GM23338 (cell line): ENCODE measurements around the gene CSH2. TPM values are rescaled to one million over a fixed set of nuclear protein-coding genes. Genes with fewer than 3 reads are reported as not detected.
"Not testable (repeated sequence)": the region's sequence is repeated elsewhere in the genome, so short reads cannot be mapped to it uniquely, and the experiment has no call there.

Source experiments
- ATAC-seq: fragments of 200-7000 bp; cut with Tn5 transposase; 3 replicates; pipeline ENCODE4 v1.9.1; 2020
- DNase-seq: peaks from one replicate; pipeline ENCODE4 v3.0.0-alpha.2; 2015; ENCODE audit warnings: low spot score
- H2AFZ ChIP-seq: fragments of 200-600 bp; sonication (generic); 2 replicates; pipeline ENCODE4 v1.8.0; 2016; ENCODE audit warnings: antibody characterized with exemption, mild to moderate bottlenecking, moderate library complexity
- H3F3A ChIP-seq: fragments of 200-600 bp; sonication (generic); replicated peaks from 2 replicates; pipeline ENCODE4 v1.8.0; 2017; ENCODE audit warnings: antibody characterized with exemption, mixed run types, low read depth
- H3K27ac ChIP-seq: fragments of 200-600 bp; sonication (generic); 2 replicates; pipeline ENCODE4 v1.6.1; 2016; ENCODE audit warnings: low read depth
- H3K27me3 ChIP-seq: fragments of 200-600 bp; sonication (generic); 2 replicates; pipeline ENCODE4 v1.8.0; 2016; ENCODE audit warnings: mild to moderate bottlenecking, mixed run types, moderate library complexity; ENCODE audit not compliant: insufficient read depth
- H3K36me3 ChIP-seq: fragments of 200-600 bp; sonication (generic); 2 replicates; pipeline ENCODE4 v1.8.0; 2016; ENCODE audit warnings: mild to moderate bottlenecking; ENCODE audit not compliant: insufficient read depth
- H3K4me1 ChIP-seq: fragments of 200-600 bp; sonication (generic); 2 replicates; pipeline ENCODE4 v1.8.0; 2016; ENCODE audit warnings: mild to moderate bottlenecking, moderate library complexity; ENCODE audit not compliant: insufficient read depth
- H3K4me2 ChIP-seq: fragments of 200-600 bp; sonication (generic); 2 replicates; pipeline ENCODE4 v1.7.1; 2017; ENCODE audit warnings: mixed run types
- H3K4me3 ChIP-seq: fragments of 200-600 bp; sonication (generic); 2 replicates; pipeline ENCODE4 v1.6.1; 2016; ENCODE audit warnings: mixed run types
- H3K79me2 ChIP-seq: fragments of 200-600 bp; sonication (generic); replicated peaks from 2 replicates; pipeline ENCODE4 v1.8.0; 2017; ENCODE audit warnings: mild to moderate bottlenecking; ENCODE audit not compliant: insufficient read depth
- H3K9me2 ChIP-seq: fragments of 200-600 bp; sonication (generic); 2 replicates; pipeline ENCODE4 v1.8.0; 2017; ENCODE audit not compliant: insufficient read depth
- H4K20me1 ChIP-seq: fragments of 200-600 bp; sonication (generic); replicated peaks from 2 replicates; pipeline ENCODE4 v1.8.0; 2017; ENCODE audit warnings: mild to moderate bottlenecking; ENCODE audit not compliant: insufficient read depth
- H3K27ac Mint-ChIP-seq: 2 replicates; pipeline ENCODE4 v1.8.0; 2020; ENCODE audit warnings: inconsistent platforms, mild to moderate bottlenecking, moderate library complexity, mixed read lengths
- H3K27me3 Mint-ChIP-seq: 3 replicates; pipeline ENCODE4 v1.8.0; 2022; ENCODE audit warnings: low read depth, mild to moderate bottlenecking, moderate library complexity, mixed read lengths, inconsistent platforms; ENCODE audit not compliant: insufficient read depth, poor library complexity
- H3K36me3 Mint-ChIP-seq: 3 replicates; pipeline ENCODE4 v1.8.0; 2021; ENCODE audit warnings: low read depth, mild to moderate bottlenecking, inconsistent platforms, moderate library complexity, mixed read lengths
- H3K4me1 Mint-ChIP-seq: 3 replicates; pipeline ENCODE4 v1.8.0; 2020; ENCODE audit warnings: mild to moderate bottlenecking, inconsistent platforms, mixed read lengths
- H3K4me3 Mint-ChIP-seq: 3 replicates; pipeline ENCODE4 v1.8.0; 2021; ENCODE audit warnings: moderate library complexity, mild to moderate bottlenecking, inconsistent platforms, mixed read lengths
- H3K9me3 Mint-ChIP-seq: 3 replicates; pipeline ENCODE4 v1.8.0; 2020; ENCODE audit warnings: moderate library complexity, mild to moderate bottlenecking, inconsistent platforms, mixed read lengths
- CTCF ChIP-seq, 2 experiments: fragments of 200-600 bp in 1 of 2; sonication (generic) in 1 of 2; conservative IDR thresholded peaks; 2 replicates each; pipeline versions ENCODE4 v1.5.1 to v1.6.1; 2016 to 2017; ENCODE audit warnings: antibody characterized with exemption in 2 of 2, low read depth in 2 of 2, mild to moderate bottlenecking in 2 of 2, moderate library complexity in 1 of 2
- ETS1 ChIP-seq: IDR thresholded peaks from 2 replicates; pipeline ENCODE4 v1.6.1; 2016; ENCODE audit warnings: antibody characterized with exemption
- EZH2phosphoT487 ChIP-seq: fragments of 200-600 bp; sonication (generic); IDR thresholded peaks from one replicate; pipeline ENCODE4 v1.8.1; 2018; ENCODE audit warnings: antibody characterized with exemption; ENCODE audit not compliant: unreplicated experiment
- NANOG ChIP-seq: IDR thresholded peaks from 2 replicates; pipeline ENCODE4 v1.6.1; 2016; ENCODE audit warnings: antibody characterized with exemption, borderline replicate concordance
- STAT1 ChIP-seq: IDR thresholded peaks from one replicate; pipeline ENCODE4 v1.6.1; 2016; ENCODE audit warnings: antibody characterized with exemption; ENCODE audit not compliant: unreplicated experiment
- polyA plus RNA-seq: library from polyadenylated mRNA; unstranded; fragments of >200 nt; fragmentation: Nextera tagmentation; extraction: Ambion mirVana; gene quantifications from 2 replicates; pipeline ENCODE4 v1.2.1, GENCODE V29; 2016
- total RNA-seq: library from RNA; depleted of rRNA; stranded (reverse); fragments of >200 nt; shearing (Covaris generic); gene quantifications from 2 replicates; pipeline ENCODE4 v1.2.3, GENCODE V29; 2014

CSH2 gene
- total and polyA plus RNA-seq, 2 experiments from 2014 or later: 0.37 TPM; not detected in 1

GRCh38 chr17:63919311-63919723, 45.8 kb upstream of the CSH2 start:
- Histone ChIP-seq H3K4me3 (no peak overlapping the region), H2AFZ (0 out of 2 replicates have a peak overlapping the region, but pooled peaks have one; percentile 86), H3K27me3 (no peaks in the 10 kb centered on the region), H3F3A (no peaks in the 10 kb centered on the region), H3K27ac (no peak overlapping the region), H3K4me1 (0 out of 2 replicates have a peak, but pooled peaks cover 4% of the 10 kb centered on the region), H3K36me3 (no peaks in the 10 kb centered on the region), H4K20me1 (no peaks in the 10 kb centered on the region), H3K9me2 (no peaks in the 10 kb centered on the region), H3K4me2 (no peak overlapping the region), H3K79me2 (no peaks in the 10 kb centered on the region)
- ATAC-seq (peak; percentile 96), DNase-seq (peak; percentile 82)
- H3K4me1 Mint-ChIP-seq: peaks cover 22% of the 10 kb centered on the region
- peak overlapping the region; percentile 39; the same call in 1 of the 3 replicates for H3K4me3 Mint-ChIP-seq
- peaks cover 25% of the 10 kb centered on the region for H3K27me3 Mint-ChIP-seq
- no peaks in the 10 kb centered on the region for H3K9me3 Mint-ChIP-seq
- H3K36me3 Mint-ChIP-seq: no peaks in the 10 kb centered on the region
- TF ChIP-seq CTCF (conservative IDR thresholded peaks at IDR 0.05; ENCODE audit: low read depth in 2 of 2): peak; percentile 84 to 92
- no peak for TF ChIP-seq STAT1
- TF ChIP-seq NANOG: no peak
- H3K27ac Mint-ChIP-seq: no peak overlapping the region

GRCh38 chr17:63918789-63919305, 45.4 kb upstream of the CSH2 start, which contains the start of gene GH1:
GH1 (minus strand) TSS chr17:63918839; CDS start chr17:63918776, 63 bp downstream.
- Mint-ChIP-seq H3K4me3 (peak within 1 kb of the TSS; percentile 50; the same call in 2 of the 3 replicates), H3K4me1 (peaks cover 22% of the 10 kb centered on the region), H3K27me3 (peaks cover 25% of the 10 kb centered on the region)
- DNase-seq, H3K27me3 ChIP-seq, H3K9me2 ChIP-seq, H3K79me2 ChIP-seq, H3K36me3 ChIP-seq, H3K27ac ChIP-seq, H4K20me1 ChIP-seq, H3K36me3 Mint-ChIP-seq, H3K4me1 ChIP-seq, ATAC-seq, H3F3A ChIP-seq, H3K9me3 Mint-ChIP-seq, H3K27ac Mint-ChIP-seq: not testable (repeated sequence)
- Histone ChIP-seq H3K4me2 (peak within 1 kb of the TSS; percentile 79), H2AFZ (peak within 1 kb of the TSS; percentile 87), H3K4me3 (peak within 1 kb of the TSS; percentile 54)

- peak overlapping the region; percentile 87; the same call in 1 of the 2 replicates for H2AFZ ChIP-seq
- Mint-ChIP-seq H3K36me3 (no peaks in the 10 kb centered on the region), H3K4me3 (peak overlapping the region; percentile 50; the same call in 2 of the 3 replicates), H3K27me3 (peaks cover 25% of the 10 kb centered on the region), H3K4me1 (peaks cover 22% of the 10 kb centered on the region), H3K9me3 (no peaks in the 10 kb centered on the region), H3K27ac (no peak overlapping the region)
- H4K20me1 ChIP-seq: no peaks in the 10 kb centered on the region
- H3K27ac ChIP-seq: no peak overlapping the region
- H3K9me2 ChIP-seq: no peaks in the 10 kb centered on the region
- no peaks in the 10 kb centered on the region for H3K27me3 ChIP-seq
- TF ChIP-seq CTCF (conservative IDR thresholded peaks at IDR 0.05; ENCODE audit: low read depth in 2 of 2) (peak in 1 of 2 experiments; percentile 49; a peak in 2 of 4 replicates), ETS1 (no peak), EZH2phosphoT487 (no peak), STAT1 (no peak)
- H3K4me1 ChIP-seq: 0 out of 2 replicates have a peak, but pooled peaks cover 4% of the 10 kb centered on the region
- no peaks in the 10 kb centered on the region for H3F3A ChIP-seq
- no peaks in the 10 kb centered on the region for H3K36me3 ChIP-seq
- ATAC-seq (peak; percentile 87), DNase-seq (peak; percentile 77)
- H3K79me2 ChIP-seq: no peaks in the 10 kb centered on the region
- peak overlapping the region; percentile 54 for H3K4me3 ChIP-seq
- peak overlapping the region; percentile 79 for H3K4me2 ChIP-seq
Measured at GRCh38 chr17:63918305-63918704, 44.8 kb upstream of the CSH2 start.
